CD14-positive monocyte (primary cell): ENCODE measurements around the gene GYPC. TPM values are rescaled to one million over a fixed set of nuclear protein-coding genes. Genes with fewer than 3 reads are reported as not detected.
A peak's percentile ranks its signal among the peaks of the same experiment; 100 is the strongest.

ENCODE experiments used
- DNase-seq, 3 donors: peaks; one replicate each; pipeline ENCODE4 v3.0.0-alpha.2; 2011 to 2022
- H2AFZ ChIP-seq: 2 replicates; pipeline ENCODE4 v1.6.0; 2012; ENCODE audit warnings: mild to moderate bottlenecking, low read depth, low read length, inconsistent platforms; ENCODE audit not compliant: insufficient read depth, poor library complexity, severe bottlenecking
- H3K27ac ChIP-seq, 2 donors: 1 replicate in 1 of 2; 2 replicates in 1 of 2; pipeline ENCODE4 v1.5.1; 2012 to 2013; ENCODE audit warnings: low read length in 2 of 2, control low read depth in 1 of 2, inconsistent platforms in 1 of 2, low read depth in 1 of 2, mild to moderate bottlenecking in 1 of 2
- H3K27me3 ChIP-seq, 2 donors: one replicate each; pipeline versions ENCODE4 v1.6.0 to v1.6.1; 2011 to 2013; ENCODE audit warnings: low read length in 2 of 2; ENCODE audit not compliant: control insufficient read depth in 2 of 2, insufficient read depth in 2 of 2
- H3K36me3 ChIP-seq, 2 donors: replicated peaks in 1 of 2; 1 replicate in 1 of 2; 2 replicates in 1 of 2; pipeline versions ENCODE4 v1.5.1 to v1.6.1; 2012 to 2013; ENCODE audit warnings: low read length in 2 of 2, control low read depth in 1 of 2, inconsistent platforms in 1 of 2, mild to moderate bottlenecking in 1 of 2; ENCODE audit not compliant: insufficient read depth in 2 of 2, control insufficient read depth in 1 of 2
- H3K4me1 ChIP-seq, 2 donors: 1 replicate in 1 of 2; 2 replicates in 1 of 2; pipeline versions ENCODE4 v1.5.1 to v1.6.1; 2012 to 2013; ENCODE audit warnings: low read length in 2 of 2, control low read depth in 1 of 2, inconsistent platforms in 1 of 2, mild to moderate bottlenecking in 1 of 2, moderate library complexity in 1 of 2; ENCODE audit not compliant: insufficient read depth in 2 of 2, control insufficient read depth in 1 of 2
- H3K4me2 ChIP-seq: replicated peaks from 2 replicates; pipeline ENCODE3; 2012; ENCODE audit warnings: low read length, moderate library complexity, mild to moderate bottlenecking; ENCODE audit not compliant: poor library complexity, severe bottlenecking; ENCODE audit errors: extremely low read depth
- H3K4me3 ChIP-seq, 3 experiments: fragments of 200-600 bp in 1 of 3; sonication (generic) in 1 of 3; replicated peaks in 1 of 3; 1 replicate in 2 of 3; 2 replicates in 1 of 3; pipeline ENCODE4 v1.5.1; 2011 to 2013; ENCODE audit warnings: low read length in 3 of 3, mild to moderate bottlenecking in 3 of 3, control low read depth in 2 of 3, low read depth in 2 of 3, inconsistent platforms in 1 of 3, moderate library complexity in 1 of 3
- H3K79me2 ChIP-seq: 2 replicates; pipeline ENCODE4 v1.6.0; 2012; ENCODE audit warnings: mild to moderate bottlenecking, control low read depth, inconsistent platforms, low read length, moderate library complexity; ENCODE audit not compliant: insufficient read depth
- H3K9ac ChIP-seq: 2 replicates; pipeline ENCODE4 v1.6.0; 2017; ENCODE audit warnings: low read length, mild to moderate bottlenecking; ENCODE audit not compliant: insufficient read depth, poor library complexity, severe bottlenecking
- H3K9me3 ChIP-seq, 2 donors: replicated peaks in 1 of 2; 1 replicate in 1 of 2; 2 replicates in 1 of 2; pipeline versions ENCODE4 v1.5.1 to v1.6.1; 2012 to 2013; ENCODE audit warnings: low read length in 2 of 2, control low read depth in 1 of 2; ENCODE audit not compliant: control insufficient read depth in 1 of 2, insufficient read depth in 1 of 2
- H4K20me1 ChIP-seq: 2 replicates; pipeline ENCODE4 v1.6.0; 2012; ENCODE audit warnings: mild to moderate bottlenecking, low read length, control low read depth, moderate library complexity; ENCODE audit not compliant: insufficient read depth
- H3K27ac Mint-ChIP-seq, 7 donors: one replicate each; pipeline ENCODE4 v1.8.0; 2020; ENCODE audit warnings: mild to moderate bottlenecking in 7 of 7, mixed read lengths in 7 of 7, moderate library complexity in 6 of 7, inconsistent platforms in 2 of 7
- H3K27me3 Mint-ChIP-seq, 3 donors: one replicate each; pipeline ENCODE4 v1.8.0; 2021 to 2022; ENCODE audit warnings: low read depth in 3 of 3, mild to moderate bottlenecking in 3 of 3, mixed read lengths in 3 of 3, moderate library complexity in 3 of 3, inconsistent platforms in 1 of 3
- H3K36me3 Mint-ChIP-seq, 2 donors: one replicate each; pipeline ENCODE4 v1.8.0; 2020; ENCODE audit warnings: mixed read lengths in 2 of 2, inconsistent platforms in 1 of 2, mild to moderate bottlenecking in 1 of 2
- H3K4me1 Mint-ChIP-seq: one replicate; pipeline ENCODE4 v1.8.0; 2020; ENCODE audit warnings: mild to moderate bottlenecking, mixed read lengths
- H3K4me3 Mint-ChIP-seq, 2 donors: one replicate each; pipeline ENCODE4 v1.8.0; 2020; ENCODE audit warnings: mild to moderate bottlenecking in 2 of 2, mixed read lengths in 2 of 2, moderate library complexity in 1 of 2
- H3K9me3 Mint-ChIP-seq, 7 donors: one replicate each; pipeline ENCODE4 v1.8.0; 2020 to 2022; ENCODE audit warnings: mixed read lengths in 7 of 7, mild to moderate bottlenecking in 6 of 7, moderate library complexity in 6 of 7, inconsistent platforms in 2 of 7
- WGBS: methylation state at CpG from one replicate; pipeline ENCODE4 v1.1.5; 2013; ENCODE audit warnings: missing lambda C conversion rate; ENCODE audit not compliant: insufficient coverage; 5-methylcytosine and 5-hydroxymethylcytosine counted together
- intact Hi-C, 2 donors: fragments of 100-400 bp; cut with micrococcal nuclease; formaldehyde crosslinking; loops; one replicate each; pipeline versions ENCODE4 v1.15.0 to v1.15.1; 2023
- polyA plus RNA-seq, 3 donors: library from polyadenylated mRNA; depleted of rRNA in 1 of 3; unstranded in 2 of 3; stranded (reverse) in 1 of 3; fragments of 300-500 nt in 2 of 3; fragments of >200 nt in 1 of 3; fragmentation: Illumina TruSeq in 2 of 3; gene quantifications; 1 replicate in 2 of 3; 2 replicates in 1 of 3; pipeline ENCODE4 v1.2.3, GENCODE V29; 2012 to 2021
- TF ChIP-seq, protein P1 (sequence below): fragments of 200-600 bp; IDR thresholded peaks from one replicate; pipeline ENCODE4 v1.8.0; 2022; ENCODE audit warnings: antibody characterized with exemption, mild to moderate bottlenecking

Gene GYPC
- polyA plus RNA-seq, 3 donors = 20.0 to 36.1 (median 21.7) TPM

- Histone ChIP-seq H4K20me1 (peaks cover 6% of the 10 kb centered on the region), H3K27me3 (no peaks in the 10 kb centered on the region), H3K79me2 (peaks cover 100% of the 10 kb centered on the region), H3K9me3 (no peaks in the 10 kb centered on the region), H3K4me1 (peaks cover 48 to 55% of the 10 kb centered on the region in 2 donors), H3K4me2 (no peak overlapping the region), H3K4me3 (no peak overlapping the region), H3K27ac (peak overlapping the region in 1 of 2 donors; percentile 2), H3K9ac (no peak overlapping the region), H3K36me3 (peaks cover 0 to 11% of the 10 kb centered on the region in 2 donors), H2AFZ (no peak overlapping the region)
- intact Hi-C loops = no loop called here
- H3K4me3 Mint-ChIP-seq = no peak overlapping the region
- H3K4me1 Mint-ChIP-seq = peaks cover 69% of the 10 kb centered on the region
- H3K27ac Mint-ChIP-seq = peak overlapping the region in 3 of 7 donors; percentile 31 to 91 (median 47)
- H3K9me3 Mint-ChIP-seq = no peaks in the 10 kb centered on the region
- peaks cover 0 to 5% (median 2%) of the 10 kb centered on the region in 3 donors for H3K27me3 Mint-ChIP-seq
- WGBS = no CpG with 5 or more reads among the region's 2 CpGs
- H3K36me3 Mint-ChIP-seq = peaks cover 17 to 36% of the 10 kb centered on the region in 2 donors
- TF ChIP-seq, protein P1, sequence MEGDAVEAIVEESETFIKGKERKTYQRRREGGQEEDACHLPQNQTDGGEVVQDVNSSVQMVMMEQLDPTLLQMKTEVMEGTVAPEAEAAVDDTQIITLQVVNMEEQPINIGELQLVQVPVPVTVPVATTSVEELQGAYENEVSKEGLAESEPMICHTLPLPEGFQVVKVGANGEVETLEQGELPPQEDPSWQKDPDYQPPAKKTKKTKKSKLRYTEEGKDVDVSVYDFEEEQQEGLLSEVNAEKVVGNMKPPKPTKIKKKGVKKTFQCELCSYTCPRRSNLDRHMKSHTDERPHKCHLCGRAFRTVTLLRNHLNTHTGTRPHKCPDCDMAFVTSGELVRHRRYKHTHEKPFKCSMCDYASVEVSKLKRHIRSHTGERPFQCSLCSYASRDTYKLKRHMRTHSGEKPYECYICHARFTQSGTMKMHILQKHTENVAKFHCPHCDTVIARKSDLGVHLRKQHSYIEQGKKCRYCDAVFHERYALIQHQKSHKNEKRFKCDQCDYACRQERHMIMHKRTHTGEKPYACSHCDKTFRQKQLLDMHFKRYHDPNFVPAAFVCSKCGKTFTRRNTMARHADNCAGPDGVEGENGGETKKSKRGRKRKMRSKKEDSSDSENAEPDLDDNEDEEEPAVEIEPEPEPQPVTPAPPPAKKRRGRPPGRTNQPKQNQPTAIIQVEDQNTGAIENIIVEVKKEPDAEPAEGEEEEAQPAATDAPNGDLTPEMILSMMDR = no peak
- DNase-seq = no peak
Measured at GRCh38 chr2:126664639-126665038, 8.7 kb downstream of the GYPC start.

DNA sequence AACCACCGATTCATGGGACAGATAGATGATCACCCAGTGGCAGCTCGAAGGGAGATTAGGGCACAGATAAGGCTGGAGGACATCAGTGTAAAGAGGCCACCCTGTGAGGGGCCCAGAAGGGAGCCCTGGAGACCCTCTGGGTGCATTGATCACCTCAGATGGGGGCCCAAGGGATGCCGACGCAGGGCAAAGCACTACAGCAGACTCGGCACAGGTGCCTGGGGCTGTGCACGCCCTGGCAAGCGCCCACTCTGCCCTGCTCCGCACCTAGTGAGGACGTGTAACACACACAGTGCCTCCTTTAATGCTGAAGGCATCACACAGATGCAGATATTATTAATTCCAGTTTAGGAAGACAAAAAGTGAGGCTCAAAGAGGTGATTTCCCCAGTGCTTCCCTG is 9.5 kb downstream of the GYPC start:
- peaks cover 65% of the 10 kb centered on the region for H3K4me1 Mint-ChIP-seq

More for the DNA sequence above, 9.5 kb downstream of the GYPC start:
- Histone ChIP-seq H3K9ac (no peak overlapping the region), H3K27ac (peak overlapping the region in 1 of 2 donors; percentile 52), H4K20me1 (peaks cover 6% of the 10 kb centered on the region), H3K4me1 (peaks cover 40 to 46% of the 10 kb centered on the region in 2 donors), H3K9me3 (no peaks in the 10 kb centered on the region), H3K36me3 (peaks cover 5 to 19% of the 10 kb centered on the region in 2 donors), H3K4me3 (no peak overlapping the region), H3K4me2 (no peak overlapping the region), H3K27me3 (no peaks in the 10 kb centered on the region), H2AFZ (no peak overlapping the region), H3K79me2 (peaks cover 100% of the 10 kb centered on the region)
- Mint-ChIP-seq H3K27ac (peak overlapping the region in 3 of 7 donors; percentile 4 to 51 (median 18)), H3K9me3 (no peaks in the 10 kb centered on the region), H3K36me3 (peaks cover 25 to 41% of the 10 kb centered on the region in 2 donors), H3K27me3 (peaks cover 0 to 4% (median 2%) of the 10 kb centered on the region in 3 donors), H3K4me3 (no peak overlapping the region)
- TF ChIP-seq, protein P1 = no peak
- WGBS = 81% methylated on average over 8 of the region's 9 CpGs
- no peak for DNase-seq
- intact Hi-C loops = no loop called here
